Neutrophil (primary cell): ENCODE results near the gene TSC22D1.
"Not testable (repeated sequence)": the region's sequence is repeated elsewhere in the genome, so short reads cannot be mapped to it uniquely, and the experiment has no call there.

ENCODE experiments used
- H3K27ac ChIP-seq: fragments of 200-600 bp; sonication (generic); 2 replicates; pipeline ENCODE4 v1.5.1; 2016; ENCODE audit warnings: mild to moderate bottlenecking, moderate library complexity
- H3K27me3 ChIP-seq: fragments of 200-600 bp; sonication (generic); 2 replicates; pipeline ENCODE4 v1.6.0; 2016; ENCODE audit warnings: mild to moderate bottlenecking
- H3K36me3 ChIP-seq: fragments of 200-600 bp; sonication (generic); 2 replicates; pipeline ENCODE4 v1.5.1; 2017
- H3K4me1 ChIP-seq, 2 experiments: fragments of 200-600 bp in 1 of 2; sonication (generic) in 1 of 2; 1 replicate in 1 of 2; 2 replicates in 1 of 2; pipeline versions ENCODE4 v1.5.1 to v1.6.1; 2013 to 2016; ENCODE audit warnings: low read depth in 1 of 2, low read length in 1 of 2, mild to moderate bottlenecking in 1 of 2, moderate library complexity in 1 of 2; ENCODE audit not compliant: control insufficient read depth in 1 of 2, insufficient read depth in 1 of 2
- H3K4me3 ChIP-seq, 2 experiments: fragments of 200-600 bp in 1 of 2; sonication (generic) in 1 of 2; 1 replicate in 1 of 2; 2 replicates in 1 of 2; pipeline ENCODE4 v1.5.1; 2013 to 2016; ENCODE audit warnings: low read depth in 1 of 2, low read length in 1 of 2, mild to moderate bottlenecking in 1 of 2, moderate library complexity in 1 of 2
- H3K9me3 ChIP-seq: fragments of 200-600 bp; sonication (generic); 2 replicates; pipeline ENCODE4 v1.5.1; 2016
- CTCF ChIP-seq: fragments of 200-600 bp; sonication (generic); IDR thresholded peaks from 2 replicates; pipeline ENCODE4 v1.5.1; 2016; ENCODE audit warnings: antibody characterized with exemption

The TSC22D1 gene

GRCh38 chr13:44618326-44618725 is 42.2 kb upstream of the TSC22D1 start:
- Histone ChIP-seq H3K4me3 (no peak overlapping the region), H3K9me3 (no peaks in the 10 kb centered on the region), H3K4me1 (no peaks in the 10 kb centered on the region), H3K27me3 (no peaks in the 10 kb centered on the region), H3K36me3 (no peaks in the 10 kb centered on the region), H3K27ac (no peak overlapping the region)
- no peak for TF ChIP-seq CTCF

GRCh38 chr13:44617648-44618047 is 41.5 kb upstream of the TSC22D1 start:
- H3K27ac ChIP-seq, result no peak overlapping the region
- no peak overlapping the region for H3K4me3 ChIP-seq
- no peaks in the 10 kb centered on the region for H3K27me3 ChIP-seq
- no peak for TF ChIP-seq CTCF
- H3K9me3 ChIP-seq, result no peaks in the 10 kb centered on the region
- H3K36me3 ChIP-seq, result no peaks in the 10 kb centered on the region
- H3K4me1 ChIP-seq, result no peaks in the 10 kb centered on the region

GRCh38 chr13:44609137-44609536 is 33.0 kb upstream of the TSC22D1 start:
- TF ChIP-seq CTCF, result no peak
- no peaks in the 10 kb centered on the region for H3K4me1 ChIP-seq
- H3K4me3 ChIP-seq, result no peak overlapping the region
- no peaks in the 10 kb centered on the region for H3K9me3 ChIP-seq
- no peaks in the 10 kb centered on the region for H3K36me3 ChIP-seq
- H3K27ac ChIP-seq, result no peak overlapping the region
- no peaks in the 10 kb centered on the region for H3K27me3 ChIP-seq

- H3K9me3 ChIP-seq, result no peaks in the 10 kb centered on the region
- no peaks in the 10 kb centered on the region for H3K4me1 ChIP-seq
- TF ChIP-seq CTCF, result no peak
- H3K27me3 ChIP-seq, result no peaks in the 10 kb centered on the region
- H3K27ac ChIP-seq, result no peak overlapping the region
- no peak overlapping the region for H3K4me3 ChIP-seq
- H3K36me3 ChIP-seq, result no peaks in the 10 kb centered on the region
Observed at GRCh38 chr13:44605721-44606120, 29.6 kb upstream of the TSC22D1 start.

GRCh38 chr13:44605275-44605674 is 29.1 kb upstream of the TSC22D1 start:
- no peak for TF ChIP-seq CTCF
- Histone ChIP-seq H3K27me3 (no peaks in the 10 kb centered on the region), H3K4me3 (no peak overlapping the region), H3K4me1 (no peaks in the 10 kb centered on the region), H3K27ac (no peak overlapping the region), H3K9me3 (no peaks in the 10 kb centered on the region), H3K36me3 (no peaks in the 10 kb centered on the region)

- Histone ChIP-seq H3K27ac (no peak overlapping the region), H3K27me3 (no peaks in the 10 kb centered on the region), H3K36me3 (no peaks in the 10 kb centered on the region), H3K4me1 (no peaks in the 10 kb centered on the region), H3K4me3 (no peak overlapping the region), H3K9me3 (no peaks in the 10 kb centered on the region)
- TF ChIP-seq CTCF, result no peak
Observed at GRCh38 chr13:44601586-44601985, 25.5 kb upstream of the TSC22D1 start.

GRCh38 chr13:44593861-44594592 is 17.9 kb upstream of the TSC22D1 start:
- H3K4me1 ChIP-seq, H3K27ac ChIP-seq, H3K36me3 ChIP-seq, H3K9me3 ChIP-seq, H3K27me3 ChIP-seq, H3K4me3 ChIP-seq: not testable (repeated sequence)
